Aorta (tissue), 5 donors: Measurements from ENCODE around the gene PURB. TPM values are rescaled to one million over a fixed set of nuclear protein-coding genes. Genes with fewer than 3 reads are reported as not detected.

Experiments
- ATAC-seq: fragments of 200-7000 bp; cut with Tn5 transposase; one replicate; pipeline ENCODE4 v1.9.1; 2022; ENCODE audit warnings: moderate library complexity; ENCODE audit not compliant: low FRiP score
- DNase-seq, 2 donors: peaks; one replicate each; pipeline ENCODE4 v3.0.0-alpha.2; 2020
- H3K27ac ChIP-seq, 2 donors: one replicate each; pipeline ENCODE4 v1.5.1; 2013; ENCODE audit warnings: low read length in 2 of 2, mild to moderate bottlenecking in 2 of 2, moderate library complexity in 2 of 2, control low read depth in 1 of 2, inconsistent platforms in 1 of 2, low read depth in 1 of 2
- H3K27me3 ChIP-seq, 2 donors: one replicate each; pipeline ENCODE4 v1.6.1; 2013; ENCODE audit warnings: control low read depth in 1 of 2, low read length in 1 of 2, mild to moderate bottlenecking in 1 of 2, moderate library complexity in 1 of 2; ENCODE audit not compliant: insufficient read depth in 2 of 2, control insufficient read depth in 1 of 2
- H3K36me3 ChIP-seq, 2 donors: one replicate each; pipeline ENCODE4 v1.6.1; 2013; ENCODE audit warnings: control low read depth in 1 of 2, low read length in 1 of 2, mild to moderate bottlenecking in 1 of 2; ENCODE audit not compliant: insufficient read depth in 2 of 2, control insufficient read depth in 1 of 2
- H3K4me1 ChIP-seq, 2 donors: one replicate each; pipeline ENCODE4 v1.6.1; 2013; ENCODE audit warnings: low read length in 2 of 2, control low read depth in 1 of 2, mild to moderate bottlenecking in 1 of 2, moderate library complexity in 1 of 2; ENCODE audit not compliant: insufficient read depth in 2 of 2, control insufficient read depth in 1 of 2
- H3K4me3 ChIP-seq, 2 donors: one replicate each; pipeline ENCODE4 v1.5.1; 2013; ENCODE audit warnings: low read length in 2 of 2, control low read depth in 1 of 2, mild to moderate bottlenecking in 1 of 2
- H3K9me3 ChIP-seq: one replicate; pipeline ENCODE4 v1.6.1; 2013; ENCODE audit warnings: mild to moderate bottlenecking, low read length; ENCODE audit not compliant: control insufficient read depth
- WGBS, 2 donors: extraction: QIAGEN DNeasy Blood & Tissue Kit; methylation state at CpG; one replicate each; pipeline ENCODE4 v1.1.7; 2013; 5-methylcytosine and 5-hydroxymethylcytosine counted together
- intact Hi-C, 2 donors: fragments of 100-400 bp; cut with DNase I; formaldehyde crosslinking; loops; one replicate each; pipeline versions ENCODE4 v1.14.2 to v1.15.0; 2022
- polyA plus RNA-seq, 2 donors: library from polyadenylated mRNA; stranded (reverse); fragments of 200-250 nt; gene quantifications; one replicate each; pipeline ENCODE4 v1.2.3, GENCODE V29; 2013
- total RNA-seq, 2 donors: library from RNA; stranded (reverse); fragmentation: NEBNext Ultra II Directional; extraction: Animal tissue kit (Norgen Biotek cat#: 25700); gene quantifications; one replicate each; pipeline ENCODE4 v1.2.1, GENCODE V29; 2021
- donor health status: healthy with polysubstance abuse.
- donor health status: Bipolar disorder and iron deficiency.
- donor health status: DM: no; HTN: no; CAD: no.
- donor health status: DM: no; HTN: no; CAD: no.
- donor health status: DM: yes; HTN: yes; CAD: no.

Gene PURB
- total and polyA plus RNA-seq, 4 donors = 7.9 to 33.9 (median 17.6) TPM

GRCh38 chr7:44917465-44917864, 32.1 kb upstream of the PURB start:
- ATAC-seq (no peak), DNase-seq (no peak)
- H3K9me3 ChIP-seq = no peaks in the 10 kb centered on the region
- no peak overlapping the region for H3K27ac ChIP-seq
- WGBS, 2 donors = 96 to 97% methylated on average over 2 of the region's 2 CpGs
- H3K27me3 ChIP-seq = no peaks in the 10 kb centered on the region
- H3K4me1 ChIP-seq = no peaks in the 10 kb centered on the region
- intact Hi-C loops = no loop called here
- no peaks in the 10 kb centered on the region for H3K36me3 ChIP-seq
- no peak overlapping the region for H3K4me3 ChIP-seq

GRCh38 chr7:44914992-44915607, 29.8 kb upstream of the PURB start:
- Histone ChIP-seq H3K9me3 (no peaks in the 10 kb centered on the region), H3K36me3 (no peaks in the 10 kb centered on the region), H3K27me3 (no peaks in the 10 kb centered on the region), H3K4me3 (no peak overlapping the region), H3K4me1 (no peaks in the 10 kb centered on the region), H3K27ac (no peak overlapping the region)
- intact Hi-C loops = no loop called here
- WGBS, 2 donors = 74 to 85% methylated on average over 10 of the region's 10 CpGs
- ATAC-seq (no peak), DNase-seq (no peak)

- DNase-seq (no peak), ATAC-seq (no peak)
- Histone ChIP-seq H3K9me3 (no peaks in the 10 kb centered on the region), H3K36me3 (no peaks in the 10 kb centered on the region), H3K27me3 (no peaks in the 10 kb centered on the region), H3K27ac (no peak overlapping the region), H3K4me3 (no peak overlapping the region), H3K4me1 (no peaks in the 10 kb centered on the region)
- intact Hi-C loops = no loop called here
- 55 to 57% methylated on average over 7 of the region's 7 CpGs for WGBS, 2 donors
Observed at GRCh38 chr7:44912775-44913347, 27.5 kb upstream of the PURB start.

- WGBS, 2 donors = 71 to 73% methylated on average over 8 of the region's 8 CpGs
- intact Hi-C loops = no loop called here
- Histone ChIP-seq H3K9me3 (no peaks in the 10 kb centered on the region), H3K27me3 (no peaks in the 10 kb centered on the region), H3K4me3 (no peak overlapping the region), H3K36me3 (no peaks in the 10 kb centered on the region), H3K27ac (no peak overlapping the region), H3K4me1 (no peaks in the 10 kb centered on the region)
- DNase-seq (peak in 1 of 2 donors; percentile 49), ATAC-seq (no peak)
Observed at GRCh38 chr7:44911911-44912310, 26.6 kb upstream of the PURB start.

- ATAC-seq (no peak), DNase-seq (no peak)
- intact Hi-C loops = no loop called here
- Histone ChIP-seq H3K4me3 (no peak overlapping the region), H3K27ac (no peak overlapping the region), H3K4me1 (no peaks in the 10 kb centered on the region), H3K36me3 (no peaks in the 10 kb centered on the region), H3K9me3 (no peaks in the 10 kb centered on the region), H3K27me3 (no peaks in the 10 kb centered on the region)
- WGBS, 2 donors = 86 to 92% methylated on average over 8 of the region's 8 CpGs
Observed at GRCh38 chr7:44909596-44910389, 24.5 kb upstream of the PURB start.

GRCh38 chr7:44906965-44907364, 21.6 kb upstream of the PURB start:
- Histone ChIP-seq H3K9me3 (no peaks in the 10 kb centered on the region), H3K4me3 (no peak overlapping the region), H3K36me3 (no peaks in the 10 kb centered on the region), H3K27me3 (no peaks in the 10 kb centered on the region), H3K4me1 (no peaks in the 10 kb centered on the region), H3K27ac (no peak overlapping the region)
- ATAC-seq (no peak), DNase-seq (no peak)
- WGBS, 2 donors = 85 to 93% methylated on average over 8 of the region's 8 CpGs
- intact Hi-C loops = no loop called here

GRCh38 chr7:44905002-44905635, 19.8 kb upstream of the PURB start:
- ATAC-seq = no peak
- DNase-seq = no peak
- Histone ChIP-seq H3K36me3 (no peaks in the 10 kb centered on the region), H3K4me1 (no peaks in the 10 kb centered on the region), H3K27me3 (no peaks in the 10 kb centered on the region), H3K27ac (no peak overlapping the region), H3K4me3 (no peak overlapping the region), H3K9me3 (no peaks in the 10 kb centered on the region)
- intact Hi-C loops = no loop called here
- WGBS, 2 donors = 91 to 93% methylated on average over 12 of the region's 12 CpGs

- 89 to 95% methylated on average over 9 of the region's 9 CpGs for WGBS, 2 donors
- no peak overlapping the region for H3K4me3 ChIP-seq
- H3K4me1 ChIP-seq = no peaks in the 10 kb centered on the region
- H3K27me3 ChIP-seq = no peaks in the 10 kb centered on the region
- ATAC-seq (no peak), DNase-seq (no peak)
- intact Hi-C loops = no loop called here
- no peaks in the 10 kb centered on the region for H3K9me3 ChIP-seq
- H3K27ac ChIP-seq = no peak overlapping the region
- no peaks in the 10 kb centered on the region for H3K36me3 ChIP-seq
Observed at GRCh38 chr7:44899443-44899842, 14.1 kb upstream of the PURB start.
